Mucosa of rectum (tissue), 2 donors: ENCODE results near the gene CLSTN2.

Experiments
- H3K27ac ChIP-seq, 2 donors: one replicate each; pipeline ENCODE4 v1.7.0; 2013; ENCODE audit warnings: inconsistent platforms in 2 of 2, low read depth in 2 of 2, low read length in 2 of 2
- H3K27me3 ChIP-seq, 2 donors: one replicate each; pipeline ENCODE4 v1.7.0; 2013; ENCODE audit warnings: low read length in 2 of 2; ENCODE audit not compliant: control insufficient read depth in 2 of 2, insufficient read depth in 2 of 2
- H3K36me3 ChIP-seq, 2 donors: one replicate each; pipeline ENCODE4 v1.7.0; 2013; ENCODE audit warnings: low read length in 2 of 2; ENCODE audit not compliant: control insufficient read depth in 2 of 2, insufficient read depth in 2 of 2
- H3K4me1 ChIP-seq, 2 donors: one replicate each; pipeline ENCODE4 v1.7.0; 2013; ENCODE audit warnings: low read length in 2 of 2, mild to moderate bottlenecking in 1 of 2; ENCODE audit not compliant: control insufficient read depth in 2 of 2, insufficient read depth in 2 of 2
- H3K4me3 ChIP-seq, 2 donors: one replicate each; pipeline ENCODE4 v1.7.0; 2013; ENCODE audit warnings: low read length in 2 of 2
- H3K9ac ChIP-seq, 2 donors: one replicate each; pipeline ENCODE4 v1.7.0; 2013; ENCODE audit warnings: low read length in 2 of 2, low read depth in 1 of 2, mild to moderate bottlenecking in 1 of 2
- H3K9me3 ChIP-seq, 2 donors: one replicate each; pipeline ENCODE4 v1.7.0; 2013; ENCODE audit warnings: low read length in 2 of 2; ENCODE audit not compliant: control insufficient read depth in 2 of 2
- donor health status: healthy.
- donor health status: Normal muscosa, but diverticular disease.

The CLSTN2 gene

DNA sequence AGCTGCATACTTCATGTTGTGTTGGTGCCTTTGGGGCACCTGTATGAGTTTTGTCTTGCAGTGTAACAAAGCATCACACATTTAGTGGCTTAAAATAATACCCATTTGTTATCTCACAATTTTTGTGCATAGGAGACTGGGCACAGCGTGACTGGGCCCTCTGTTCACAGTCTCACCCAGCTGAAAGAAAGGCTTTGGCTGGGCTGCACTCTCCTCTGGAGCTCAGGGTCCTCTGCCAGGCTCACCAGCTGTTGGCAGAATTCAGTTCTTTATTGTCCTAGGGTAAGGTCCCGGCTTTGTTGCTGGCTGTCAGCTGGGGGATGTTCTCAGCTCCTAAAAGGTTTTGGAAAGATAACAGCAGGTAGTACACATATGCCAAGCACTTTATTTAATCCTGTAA lies 263.3 kb downstream of the CLSTN2 start:
- Histone ChIP-seq H3K27ac (no peak overlapping the region), H3K4me3 (no peak overlapping the region)

GRCh38 chr3:140199008-140199407 lies 264.0 kb downstream of the CLSTN2 start:
- no peak overlapping the region for H3K4me3 ChIP-seq
- H3K36me3 ChIP-seq: no peaks in the 10 kb centered on the region
- H3K4me1 ChIP-seq: no peaks in the 10 kb centered on the region
- no peak overlapping the region for H3K9ac ChIP-seq
- H3K27ac ChIP-seq: no peak overlapping the region
- no peaks in the 10 kb centered on the region for H3K9me3 ChIP-seq
- H3K27me3 ChIP-seq: no peaks in the 10 kb centered on the region

More for the DNA sequence above, 263.3 kb downstream of the CLSTN2 start:
- Histone ChIP-seq H3K27me3 (no peaks in the 10 kb centered on the region), H3K9ac (no peak overlapping the region), H3K4me1 (no peaks in the 10 kb centered on the region), H3K36me3 (no peaks in the 10 kb centered on the region), H3K9me3 (no peaks in the 10 kb centered on the region)

DNA sequence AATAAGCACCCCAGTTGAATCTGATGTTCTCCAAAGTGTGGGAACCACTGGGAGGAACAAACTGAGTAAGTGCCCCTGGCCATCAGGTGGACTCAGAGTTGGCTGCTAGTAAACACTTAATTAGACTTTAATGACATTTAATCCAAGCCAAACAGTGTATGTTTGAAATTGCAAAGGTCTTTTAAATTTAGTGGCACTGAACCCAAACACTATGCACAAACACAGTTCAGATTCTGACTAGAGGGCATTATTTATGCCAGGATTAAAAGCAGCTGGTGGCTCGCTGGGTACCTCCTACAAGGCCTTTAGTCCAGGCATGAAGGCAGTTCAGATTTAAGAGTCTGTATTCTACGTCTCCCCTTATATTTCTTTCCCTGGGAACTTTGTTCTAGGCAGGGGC lies 264.8 kb downstream of the CLSTN2 start:
- H3K36me3 ChIP-seq: no peaks in the 10 kb centered on the region
- H3K27me3 ChIP-seq: no peaks in the 10 kb centered on the region
- H3K4me1 ChIP-seq: no peaks in the 10 kb centered on the region
- no peak overlapping the region for H3K4me3 ChIP-seq
- H3K9me3 ChIP-seq: no peaks in the 10 kb centered on the region
- no peak overlapping the region for H3K9ac ChIP-seq
- H3K27ac ChIP-seq: no peak overlapping the region

GRCh38 chr3:140203510-140203909 lies 268.5 kb downstream of the CLSTN2 start:
- no peaks in the 10 kb centered on the region for H3K27me3 ChIP-seq
- no peak overlapping the region for H3K4me3 ChIP-seq
- no peak overlapping the region for H3K9ac ChIP-seq
- H3K4me1 ChIP-seq: no peaks in the 10 kb centered on the region
- H3K27ac ChIP-seq: no peak overlapping the region
- no peaks in the 10 kb centered on the region for H3K36me3 ChIP-seq
- no peaks in the 10 kb centered on the region for H3K9me3 ChIP-seq

- no peaks in the 10 kb centered on the region for H3K27me3 ChIP-seq
- H3K4me3 ChIP-seq: no peak overlapping the region
- no peaks in the 10 kb centered on the region for H3K4me1 ChIP-seq
- no peak overlapping the region for H3K9ac ChIP-seq
- no peaks in the 10 kb centered on the region for H3K36me3 ChIP-seq
- H3K9me3 ChIP-seq: no peaks in the 10 kb centered on the region
- H3K27ac ChIP-seq: no peak overlapping the region
Measured at GRCh38 chr3:140204271-140204984, 269.4 kb downstream of the CLSTN2 start.

DNA sequence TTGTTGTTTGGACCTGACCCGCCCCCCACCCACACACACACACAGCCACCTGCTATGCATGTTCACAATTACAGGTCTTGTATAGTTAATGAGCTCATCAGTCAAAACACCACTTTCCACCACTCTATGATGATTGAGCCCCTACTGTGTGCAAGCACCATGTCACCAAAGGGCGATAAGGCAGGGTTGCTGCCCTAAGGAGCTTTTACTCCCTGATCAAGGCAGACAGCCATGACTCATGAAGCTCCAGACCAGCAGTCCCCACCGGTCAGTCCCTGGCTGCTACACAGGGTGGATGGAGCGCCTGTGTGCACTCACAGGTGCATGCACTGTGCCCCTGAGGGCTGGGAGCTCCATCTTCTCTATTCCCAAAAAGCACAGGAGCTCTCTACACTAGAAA lies 270.6 kb downstream of the CLSTN2 start:
- no peaks in the 10 kb centered on the region for H3K36me3 ChIP-seq
- H3K27me3 ChIP-seq: no peaks in the 10 kb centered on the region
- no peak overlapping the region for H3K27ac ChIP-seq
- no peak overlapping the region for H3K9ac ChIP-seq
- no peak overlapping the region for H3K4me3 ChIP-seq
- no peaks in the 10 kb centered on the region for H3K9me3 ChIP-seq
- H3K4me1 ChIP-seq: no peaks in the 10 kb centered on the region

- no peak overlapping the region for H3K9ac ChIP-seq
- H3K4me3 ChIP-seq: no peak overlapping the region
- no peaks in the 10 kb centered on the region for H3K27me3 ChIP-seq
- no peak overlapping the region for H3K27ac ChIP-seq
- no peaks in the 10 kb centered on the region for H3K36me3 ChIP-seq
- H3K4me1 ChIP-seq: no peaks in the 10 kb centered on the region
- H3K9me3 ChIP-seq: no peaks in the 10 kb centered on the region
Measured at GRCh38 chr3:140206196-140207040, 271.4 kb downstream of the CLSTN2 start.

- Histone ChIP-seq H3K9ac (no peak overlapping the region), H3K27me3 (no peaks in the 10 kb centered on the region), H3K36me3 (no peaks in the 10 kb centered on the region), H3K4me3 (no peak overlapping the region), H3K4me1 (no peaks in the 10 kb centered on the region), H3K27ac (no peak overlapping the region), H3K9me3 (no peaks in the 10 kb centered on the region)
Measured at GRCh38 chr3:140207541-140207940, 272.6 kb downstream of the CLSTN2 start.

- no peak overlapping the region for H3K4me3 ChIP-seq
- no peaks in the 10 kb centered on the region for H3K4me1 ChIP-seq
- no peak overlapping the region for H3K9ac ChIP-seq
- H3K27ac ChIP-seq: no peak overlapping the region
- no peaks in the 10 kb centered on the region for H3K36me3 ChIP-seq
- no peaks in the 10 kb centered on the region for H3K27me3 ChIP-seq
- no peaks in the 10 kb centered on the region for H3K9me3 ChIP-seq
Measured at GRCh38 chr3:140216249-140216648, 281.3 kb downstream of the CLSTN2 start.

DNA sequence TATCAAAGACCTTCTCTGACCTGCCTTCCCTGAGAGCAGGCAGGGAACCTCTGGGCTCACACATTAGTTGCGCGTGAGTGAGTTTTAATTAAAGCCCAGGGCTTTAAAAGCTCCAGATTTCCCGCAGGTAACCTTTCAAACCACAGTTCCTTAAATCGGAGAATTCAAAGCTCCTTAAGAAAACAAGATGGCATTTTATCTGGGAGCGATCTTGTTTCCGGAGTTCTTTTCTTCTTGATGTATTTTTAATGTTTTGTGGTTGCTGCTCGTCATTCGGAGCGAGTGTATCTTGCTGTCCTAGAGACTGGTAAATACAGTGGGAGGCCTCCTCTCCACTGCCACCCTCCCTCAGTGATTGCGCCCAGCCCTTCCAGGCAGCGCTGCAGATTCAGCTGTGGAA lies 284.3 kb downstream of the CLSTN2 start:
- Histone ChIP-seq H3K27ac (no peak overlapping the region), H3K4me3 (no peak overlapping the region), H3K27me3 (no peaks in the 10 kb centered on the region), H3K9me3 (no peaks in the 10 kb centered on the region), H3K4me1 (no peaks in the 10 kb centered on the region), H3K36me3 (no peaks in the 10 kb centered on the region), H3K9ac (no peak overlapping the region)
